GM18505 (cell line): ENCODE measurements around the gene UGT1A9.
"Not testable (repeated sequence)": the region's sequence is repeated elsewhere in the genome, so short reads cannot be mapped to it uniquely, and the experiment has no call there.

ENCODE experiments used
- ATAC-seq: cut with Tn5 transposase; IDR thresholded peaks from one replicate; pipeline ENCODE4 v1.9.1; 2021; ENCODE audit not compliant: unreplicated experiment
- POLR2A ChIP-seq: IDR thresholded peaks from 4 replicates; pipeline ENCODE4 v1.6.1; 2011; ENCODE audit warnings: borderline replicate concordance; ENCODE audit not compliant: insufficient read depth, insufficient read length; ENCODE audit errors: extremely low read depth

Gene UGT1A9

GRCh38 chr2:233708942-233709341 lies 37.2 kb downstream of the UGT1A9 start:
- ATAC-seq = no peak
- TF ChIP-seq POLR2A = no peak

- no peak for TF ChIP-seq POLR2A
- no peak for ATAC-seq
These were observed 39.8 kb downstream of the UGT1A9 start for GRCh38 chr2:233711312-233712008.

- TF ChIP-seq POLR2A = no peak
- ATAC-seq = no peak
These were observed 41.0 kb downstream of the UGT1A9 start, which contains the start of gene UGT1A5 for GRCh38 chr2:233712611-233713261. UGT1A5 (plus strand) TSS chr2:233712907; CDS start chr2:233712992, 85 bp downstream.

GRCh38 chr2:233713262-233713615 lies 41.5 kb downstream of the UGT1A9 start:
- no peak for TF ChIP-seq POLR2A
- ATAC-seq = no peak

- ATAC-seq = no peak
- no peak for TF ChIP-seq POLR2A
These were observed 42.4 kb downstream of the UGT1A9 start for GRCh38 chr2:233714121-233714520.

- no peak for ATAC-seq
- TF ChIP-seq POLR2A = no peak
These were observed 46.9 kb downstream of the UGT1A9 start, which contains the start of gene UGT1A4 for GRCh38 chr2:233718552-233718951. UGT1A4 (plus strand) TSS chr2:233718736; CDS start chr2:233718821, 85 bp downstream.

- no peak for TF ChIP-seq POLR2A
- no peak for ATAC-seq
These were observed 57.1 kb downstream of the UGT1A9 start, which contains the start of gene UGT1A3 for GRCh38 chr2:233728723-233729301. UGT1A3 (plus strand) TSS chr2:233729042; CDS start chr2:233729127, 85 bp downstream.

- ATAC-seq = not testable (repeated sequence)
These were observed 65.4 kb downstream of the UGT1A9 start for GRCh38 chr2:233736868-233737653.

GRCh38 chr2:233740870-233741269 lies 69.2 kb downstream of the UGT1A9 start:
- ATAC-seq = no peak
- TF ChIP-seq POLR2A = no peak

GRCh38 chr2:233743464-233744259 lies 72.0 kb downstream of the UGT1A9 start:
- TF ChIP-seq POLR2A = no peak
- no peak for ATAC-seq

- no peak for TF ChIP-seq POLR2A
These were observed 73.5 kb downstream of the UGT1A9 start for GRCh38 chr2:233745073-233745755.

GRCh38 chr2:233745838-233746237 lies 74.1 kb downstream of the UGT1A9 start:
- not testable (repeated sequence) for ATAC-seq

More at GRCh38 chr2:233745073-233745755, 73.5 kb downstream of the UGT1A9 start:
- ATAC-seq = no peak

GRCh38 chr2:233746475-233747282 lies 75.0 kb downstream of the UGT1A9 start:
- ATAC-seq = no peak
- TF ChIP-seq POLR2A = no peak
